IMR-90 (cell line): ENCODE data around the gene MOCOS. TPM values are rescaled to one million over a fixed set of nuclear protein-coding genes. Genes with fewer than 3 reads are reported as not detected.

Experiments used
- ATAC-seq: fragments of 200-7000 bp; cut with Tn5 transposase; 2 replicates; pipeline ENCODE4 v1.9.1; 2020; ENCODE audit warnings: low read depth, mild to moderate bottlenecking, moderate library complexity
- BruUV-seq: library from RNA; stranded (reverse); fragments of 400-500 nt; replicated peaks from 2 replicates; lab custom pipeline; 2021; lab: Mats Ljungman, UMichigan
- CTCF ChIA-PET: fragments of 300-600 bp; formaldehyde crosslinking; extraction: SDS; loops from one replicate; lab custom pipeline; 2021; ENCODE audit warnings: antibody characterized with exemption; lab: Yijun Ruan, JAX
- POLR2A ChIA-PET: fragments of 300-600 bp; sonication (Branson Sonifier 250); formaldehyde crosslinking; loops from one replicate; lab custom pipeline; 2022; ENCODE audit warnings: antibody characterized with exemption; ENCODE audit not compliant: unreplicated experiment; lab: Charles Lee
- DNase-seq: peaks from one replicate; pipeline ENCODE4 v3.0.0; 2013
- H2AFZ ChIP-seq: replicated peaks from 2 replicates; pipeline ENCODE3; 2013; ENCODE audit warnings: low read length, mild to moderate bottlenecking; ENCODE audit not compliant: poor library complexity
- H2AK5ac ChIP-seq: 2 replicates; pipeline ENCODE4 v1.6.1; 2013; ENCODE audit warnings: low read depth, low read length, inconsistent platforms
- H2AK9ac ChIP-seq: replicated peaks from 2 replicates; pipeline ENCODE3; 2013; ENCODE audit warnings: mild to moderate bottlenecking, low read depth, low read length, moderate library complexity; ENCODE audit not compliant: poor library complexity
- H2BK120ac ChIP-seq: 2 replicates; pipeline ENCODE4 v1.6.1; 2013; ENCODE audit warnings: low read depth, low read length, inconsistent platforms
- H2BK15ac ChIP-seq: 3 replicates; pipeline ENCODE4 v1.6.1; 2013; ENCODE audit warnings: low read depth, low read length, inconsistent platforms
- H2BK20ac ChIP-seq: 2 replicates; pipeline ENCODE4 v1.6.1; 2013; ENCODE audit warnings: low read depth, mild to moderate bottlenecking, inconsistent platforms, low read length, moderate library complexity
- H2BK5ac ChIP-seq: 2 replicates; pipeline ENCODE4 v1.6.1; 2013; ENCODE audit warnings: mild to moderate bottlenecking, low read depth, low read length, inconsistent platforms; ENCODE audit not compliant: poor library complexity, severe bottlenecking
- H3K14ac ChIP-seq: replicated peaks from 2 replicates; pipeline ENCODE4 v1.6.1; 2013; ENCODE audit warnings: low read depth, low read length, inconsistent platforms
- H3K18ac ChIP-seq: 2 replicates; pipeline ENCODE4 v1.6.1; 2013; ENCODE audit warnings: low read depth, low read length, control low read depth
- H3K23ac ChIP-seq: 2 replicates; pipeline ENCODE4 v1.6.1; 2013; ENCODE audit warnings: low read depth, low read length, inconsistent platforms
- H3K27ac ChIP-seq: 2 replicates; pipeline ENCODE4 v1.5.1; 2013; ENCODE audit warnings: mild to moderate bottlenecking, control low read depth, low read length; ENCODE audit not compliant: insufficient read depth
- H3K27me3 ChIP-seq: 2 replicates; pipeline ENCODE4 v1.6.1; 2013; ENCODE audit warnings: low read length; ENCODE audit not compliant: control insufficient read depth, insufficient read depth
- H3K36me3 ChIP-seq: 2 replicates; pipeline ENCODE4 v1.6.1; 2013; ENCODE audit warnings: low read length, mixed read lengths; ENCODE audit not compliant: control insufficient read depth, insufficient read depth
- H3K4ac ChIP-seq: 2 replicates; pipeline ENCODE4 v1.6.1; 2013; ENCODE audit warnings: low read depth, low read length, inconsistent platforms
- H3K4me1 ChIP-seq: 2 replicates; pipeline ENCODE4 v1.6.1; 2013; ENCODE audit warnings: low read length, mixed read lengths; ENCODE audit not compliant: control insufficient read depth, insufficient read depth
- H3K4me2 ChIP-seq: 2 replicates; pipeline ENCODE4 v1.6.1; 2013; ENCODE audit warnings: low read depth, mild to moderate bottlenecking, control low read depth, low read length, moderate library complexity
- H3K4me3 ChIP-seq: 2 replicates; pipeline ENCODE4 v1.5.1; 2013; ENCODE audit warnings: low read depth, mild to moderate bottlenecking, control low read depth, low read length, moderate library complexity; ENCODE audit not compliant: insufficient read depth
- H3K56ac ChIP-seq: 2 replicates; pipeline ENCODE4 v1.6.1; 2013; ENCODE audit warnings: low read length, inconsistent platforms; ENCODE audit not compliant: insufficient read depth; ENCODE audit errors: extremely low read depth
- H3K79me1 ChIP-seq, 2 experiments: 2 replicates each; pipeline ENCODE4 v1.6.1; 2013; ENCODE audit warnings: low read length in 2 of 2, inconsistent platforms in 1 of 2, low read depth in 1 of 2
- H3K9ac ChIP-seq: 2 replicates; pipeline ENCODE4 v1.6.1; 2013; ENCODE audit warnings: low read depth, low read length, control low read depth
- H3K9me1 ChIP-seq: 2 replicates; pipeline ENCODE4 v1.6.1; 2013; ENCODE audit warnings: low read length, inconsistent platforms; ENCODE audit not compliant: insufficient read depth
- H3K9me3 ChIP-seq: 2 replicates; pipeline ENCODE4 v1.6.1; 2013; ENCODE audit warnings: low read length; ENCODE audit not compliant: control insufficient read depth, insufficient read depth
- H4K20me1 ChIP-seq: 2 replicates; pipeline ENCODE4 v1.6.1; 2013; ENCODE audit warnings: low read length, inconsistent platforms; ENCODE audit not compliant: insufficient read depth
- H4K5ac ChIP-seq: 2 replicates; pipeline ENCODE4 v1.6.1; 2013; ENCODE audit warnings: mild to moderate bottlenecking, low read depth, low read length, control low read depth
- H4K8ac ChIP-seq, 2 experiments: 2 replicates each; pipeline ENCODE4 v1.6.1; 2013; ENCODE audit warnings: low read depth in 2 of 2, low read length in 2 of 2, control low read depth in 1 of 2, inconsistent platforms in 1 of 2
- H4K91ac ChIP-seq: 2 replicates; pipeline ENCODE4 v1.6.1; 2013; ENCODE audit warnings: low read depth, low read length, inconsistent platforms; ENCODE audit not compliant: insufficient read depth
- BHLHE40 ChIP-seq: fragments of 150-350 bp; IDR thresholded peaks from 2 replicates; pipeline ENCODE4 v1.6.1; 2016; ENCODE audit warnings: mild to moderate bottlenecking, low read depth, low read length
- CHD1 ChIP-seq: IDR thresholded peaks from 2 replicates; pipeline ENCODE4 v1.6.1; 2012; ENCODE audit warnings: low read depth, low read length, improper control_type of control experiment
- FOS ChIP-seq: fragments of 150-350 bp; IDR thresholded peaks from 2 replicates; pipeline ENCODE4 v1.6.1; 2016; ENCODE audit warnings: low read depth, low read length
- MAFK ChIP-seq: IDR thresholded peaks from 2 replicates; pipeline ENCODE4 v1.6.1; 2012; ENCODE audit warnings: low read depth, low read length, improper control_type of control experiment
- MAZ ChIP-seq: IDR thresholded peaks from 2 replicates; pipeline ENCODE4 v1.6.1; 2012; ENCODE audit warnings: low read depth, mild to moderate bottlenecking, low read length, improper control_type of control experiment, moderate library complexity, borderline replicate concordance
- MXI1 ChIP-seq: IDR thresholded peaks from 2 replicates; pipeline ENCODE4 v1.6.1; 2012; ENCODE audit warnings: low read depth, mild to moderate bottlenecking, low read length, moderate library complexity, borderline replicate concordance
- NFE2L2 ChIP-seq: fragments of 150-350 bp; IDR thresholded peaks from 2 replicates; pipeline ENCODE4 v1.6.1; 2016; ENCODE audit warnings: low read depth, mild to moderate bottlenecking, low read length
- POLR2A ChIP-seq: IDR thresholded peaks from 2 replicates; pipeline ENCODE4 v1.6.1; 2012; ENCODE audit warnings: mild to moderate bottlenecking, low read depth, low read length
- RCOR1 ChIP-seq: IDR thresholded peaks from 2 replicates; pipeline ENCODE4 v1.6.1; 2012; ENCODE audit warnings: mild to moderate bottlenecking, low read length, improper control_type of control experiment; ENCODE audit not compliant: insufficient replicate concordance
- RFX5 ChIP-seq: IDR thresholded peaks from 2 replicates; pipeline ENCODE4 v1.8.0; 2012; ENCODE audit warnings: low read depth, mild to moderate bottlenecking, low read length, moderate library complexity
- SMC3 ChIP-seq: fragments of 150-350 bp; IDR thresholded peaks from 2 replicates; pipeline ENCODE4 v1.6.1; 2016; ENCODE audit warnings: low read depth, mild to moderate bottlenecking, antibody characterized with exemption, low read length, moderate library complexity
- WGBS, 2 experiments: methylation state at CpG; one replicate each; pipeline versions ENCODE4 v1.1.5 to v1.1.7; 2013; ENCODE audit warnings: missing lambda C conversion rate in 2 of 2; ENCODE audit not compliant: insufficient read length in 1 of 2; ENCODE audit errors: extremely low coverage in 2 of 2; 5-methylcytosine and 5-hydroxymethylcytosine counted together
- dilution Hi-C: fragments of 300-500 bp; cut with HindIII; formaldehyde crosslinking; loops from one replicate; pipeline ENCODE4 v1.14.3; 2018; ENCODE audit warnings: low sequenced_read_pairs; ENCODE audit not compliant: unreplicated experiment
- in situ Hi-C: fragments of 300-500 bp; cut with MboI; formaldehyde crosslinking; loops from 3 replicates; pipeline ENCODE4 v1.14.3; 2019; ENCODE audit warnings: low sequenced_read_pairs, inconsistent platforms, mixed read lengths
- intact Hi-C: fragments of 100-400 bp; cut with micrococcal nuclease; formaldehyde crosslinking; loops from 2 replicates; pipeline ENCODE4 v1.10.0; 2022
- polyA plus RNA-seq, 3 experiments: library from polyadenylated mRNA; depleted of rRNA; stranded (reverse); fragments of >200 nt; gene quantifications; 2 replicates each; pipeline ENCODE4 v1.2.3, GENCODE V29; 2012; ENCODE audit warnings: low replicate concordance in 1 of 3
- total RNA-seq: library from RNA; depleted of rRNA; stranded (reverse); fragments of >200 nt; gene quantifications from 2 replicates; pipeline ENCODE4 v1.2.3, GENCODE V29; 2012
- TF ChIP-seq, protein P1 (sequence below): conservative IDR thresholded peaks from 2 replicates; pipeline ENCODE4 v1.5.1; 2012; ENCODE audit warnings: mild to moderate bottlenecking, low read depth, low read length, improper control_type of control experiment
- TF ChIP-seq, protein P2 (sequence below): fragments of 150-350 bp; IDR thresholded peaks from 2 replicates; pipeline ENCODE4 v1.6.1; 2016; ENCODE audit warnings: low read depth, mild to moderate bottlenecking, low read length, moderate library complexity, borderline replicate concordance

MOCOS gene
- total and polyA plus RNA-seq, 2 of the 4 experiments (the other 2 are of a cell fraction), result 1.1 to 2.2 TPM

DNA sequence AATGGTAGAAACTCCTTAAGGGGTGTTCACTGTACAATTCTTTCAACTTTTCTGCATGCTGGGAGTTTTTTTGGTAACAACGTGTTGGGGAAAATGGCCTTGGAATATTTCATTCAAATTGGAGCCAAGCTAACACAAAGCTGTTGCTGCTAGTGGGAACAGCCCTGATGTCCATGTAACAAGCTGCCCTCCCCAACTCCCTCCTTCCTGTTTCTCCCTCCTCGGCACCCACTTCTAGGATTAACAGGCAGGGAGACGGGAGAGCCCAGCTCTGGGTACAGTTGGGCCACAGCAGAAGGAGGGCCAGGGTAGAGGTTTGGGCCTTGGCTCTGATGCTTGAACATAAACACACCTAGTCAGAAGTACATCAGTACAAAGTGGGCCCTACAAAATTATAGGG is 9.4 kb upstream of the MOCOS start:
- Histone ChIP-seq H4K20me1 (peaks cover 4% of the 10 kb centered on the region; the same call in 1 of the 2 replicates), H3K4me3 (no peak overlapping the region), H3K9me3 (no peaks in the 10 kb centered on the region), H2AK5ac (no peak overlapping the region), H3K79me1 (peaks cover 0 to 5% of the 10 kb centered on the region in 2 experiments; a peak in 2 of 4 replicates), H4K91ac (no peak overlapping the region), H3K36me3 (peaks cover 14% of the 10 kb centered on the region), H2BK20ac (no peak overlapping the region), H2BK120ac (no peak overlapping the region), H3K23ac (no peak overlapping the region), H3K4me1 (peaks cover 10% of the 10 kb centered on the region), H3K4ac (no peak overlapping the region), H3K9me1 (peaks cover 15% of the 10 kb centered on the region), H3K27me3 (no peaks in the 10 kb centered on the region), H4K8ac (no peak overlapping the region), H3K18ac (peak overlapping the region; percentile 52; the same call in 1 of the 2 replicates), H3K4me2 (no peak overlapping the region), H3K9ac (no peak overlapping the region), H3K27ac (peak overlapping the region; percentile 45; the same call in 1 of the 2 replicates), H2BK5ac (peak overlapping the region; percentile 12), H2BK15ac (no peak overlapping the region), H4K5ac (peak overlapping the region; percentile 61), H2AK9ac (no peak overlapping the region), H3K56ac (no peak overlapping the region), H2AFZ (no peak overlapping the region), H3K14ac (no peak overlapping the region)
- no peak for TF ChIP-seq RFX5
- TF ChIP-seq FOS, result no peak
- TF ChIP-seq, protein P1, sequence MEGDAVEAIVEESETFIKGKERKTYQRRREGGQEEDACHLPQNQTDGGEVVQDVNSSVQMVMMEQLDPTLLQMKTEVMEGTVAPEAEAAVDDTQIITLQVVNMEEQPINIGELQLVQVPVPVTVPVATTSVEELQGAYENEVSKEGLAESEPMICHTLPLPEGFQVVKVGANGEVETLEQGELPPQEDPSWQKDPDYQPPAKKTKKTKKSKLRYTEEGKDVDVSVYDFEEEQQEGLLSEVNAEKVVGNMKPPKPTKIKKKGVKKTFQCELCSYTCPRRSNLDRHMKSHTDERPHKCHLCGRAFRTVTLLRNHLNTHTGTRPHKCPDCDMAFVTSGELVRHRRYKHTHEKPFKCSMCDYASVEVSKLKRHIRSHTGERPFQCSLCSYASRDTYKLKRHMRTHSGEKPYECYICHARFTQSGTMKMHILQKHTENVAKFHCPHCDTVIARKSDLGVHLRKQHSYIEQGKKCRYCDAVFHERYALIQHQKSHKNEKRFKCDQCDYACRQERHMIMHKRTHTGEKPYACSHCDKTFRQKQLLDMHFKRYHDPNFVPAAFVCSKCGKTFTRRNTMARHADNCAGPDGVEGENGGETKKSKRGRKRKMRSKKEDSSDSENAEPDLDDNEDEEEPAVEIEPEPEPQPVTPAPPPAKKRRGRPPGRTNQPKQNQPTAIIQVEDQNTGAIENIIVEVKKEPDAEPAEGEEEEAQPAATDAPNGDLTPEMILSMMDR, result no peak
- no peak for TF ChIP-seq MXI1
- no peak for TF ChIP-seq MAFK
- TF ChIP-seq, protein P2, sequence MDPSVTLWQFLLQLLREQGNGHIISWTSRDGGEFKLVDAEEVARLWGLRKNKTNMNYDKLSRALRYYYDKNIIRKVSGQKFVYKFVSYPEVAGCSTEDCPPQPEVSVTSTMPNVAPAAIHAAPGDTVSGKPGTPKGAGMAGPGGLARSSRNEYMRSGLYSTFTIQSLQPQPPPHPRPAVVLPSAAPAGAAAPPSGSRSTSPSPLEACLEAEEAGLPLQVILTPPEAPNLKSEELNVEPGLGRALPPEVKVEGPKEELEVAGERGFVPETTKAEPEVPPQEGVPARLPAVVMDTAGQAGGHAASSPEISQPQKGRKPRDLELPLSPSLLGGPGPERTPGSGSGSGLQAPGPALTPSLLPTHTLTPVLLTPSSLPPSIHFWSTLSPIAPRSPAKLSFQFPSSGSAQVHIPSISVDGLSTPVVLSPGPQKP, result no peak
- no peak for TF ChIP-seq SMC3
- TF ChIP-seq RCOR1, result no peak
- no peak for TF ChIP-seq POLR2A
- no peak for TF ChIP-seq MAZ
- TF ChIP-seq CHD1, result no peak
- no peak for TF ChIP-seq BHLHE40
- TF ChIP-seq NFE2L2, result no peak
- no peak for DNase-seq
- in situ Hi-C loops, result no loop called here
- BruUV-seq, result no TSS peak
- dilution Hi-C loops, result no loop called here
- POLR2A ChIA-PET, result no interaction called here
- intact Hi-C loops, result no loop called here
- CTCF ChIA-PET, result no interaction called here
- WGBS, 2 experiments, result no CpG with 5 or more reads among the region's 3 CpGs
- no peak for ATAC-seq
